ENCODE results near the gene KRTAP5-8. TPM values are rescaled to one million over a fixed set of nuclear protein-coding genes. Genes with fewer than 3 reads are reported as not detected.

Gene KRTAP5-8
- total RNA-seq, 1 donor = 0.36 TPM

DNA sequence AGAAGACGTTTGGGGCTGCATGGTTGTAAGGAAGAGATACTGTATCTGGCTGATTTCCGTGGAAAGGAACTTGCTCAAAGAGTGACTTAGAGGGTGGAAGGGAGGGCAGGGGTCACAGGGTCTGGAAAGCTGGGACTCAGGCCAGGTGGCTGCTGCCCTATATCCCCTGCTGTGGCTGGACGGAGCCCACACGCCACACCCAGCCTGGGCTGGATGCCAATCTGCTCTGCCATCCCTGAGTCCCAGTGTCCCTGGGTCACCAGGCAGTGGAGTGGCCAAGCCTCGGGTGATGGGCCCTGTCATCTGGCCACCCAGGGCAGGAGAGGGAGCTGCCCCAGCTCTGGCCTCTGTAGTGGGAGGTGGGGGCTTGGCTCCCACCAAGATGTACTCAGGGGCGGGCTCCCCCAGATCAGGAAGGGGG is 37.2 kb upstream of the KRTAP5-8 start:
- Histone ChIP-seq H3K4me3 (ENCODE audit: insufficient read depth, low read length) (no peak overlapping the region), H3K79me2 (ENCODE audit: insufficient read depth, low read length) (no peaks in the 10 kb centered on the region), H3K36me3 (ENCODE audit: insufficient read depth, low read length) (peaks cover 24% of the 10 kb centered on the region), H3K27me3 (ENCODE audit: insufficient read depth, low read length) (no peaks in the 10 kb centered on the region), H3K9me3 (ENCODE audit: low read depth, low read length) (no peaks in the 10 kb centered on the region), H2AFZ (ENCODE audit: low read length) (no peak overlapping the region), H3K27ac (ENCODE audit: low read depth, low read length) (no peak overlapping the region), H3K4me2 (ENCODE audit: insufficient read depth, low read length) (no peak overlapping the region), H3K4me1 (ENCODE audit: insufficient read depth, low read length) (no peaks in the 10 kb centered on the region), H4K20me1 (ENCODE audit: insufficient read depth, low read length) (no peaks in the 10 kb centered on the region)
- TF ChIP-seq, protein P1, sequence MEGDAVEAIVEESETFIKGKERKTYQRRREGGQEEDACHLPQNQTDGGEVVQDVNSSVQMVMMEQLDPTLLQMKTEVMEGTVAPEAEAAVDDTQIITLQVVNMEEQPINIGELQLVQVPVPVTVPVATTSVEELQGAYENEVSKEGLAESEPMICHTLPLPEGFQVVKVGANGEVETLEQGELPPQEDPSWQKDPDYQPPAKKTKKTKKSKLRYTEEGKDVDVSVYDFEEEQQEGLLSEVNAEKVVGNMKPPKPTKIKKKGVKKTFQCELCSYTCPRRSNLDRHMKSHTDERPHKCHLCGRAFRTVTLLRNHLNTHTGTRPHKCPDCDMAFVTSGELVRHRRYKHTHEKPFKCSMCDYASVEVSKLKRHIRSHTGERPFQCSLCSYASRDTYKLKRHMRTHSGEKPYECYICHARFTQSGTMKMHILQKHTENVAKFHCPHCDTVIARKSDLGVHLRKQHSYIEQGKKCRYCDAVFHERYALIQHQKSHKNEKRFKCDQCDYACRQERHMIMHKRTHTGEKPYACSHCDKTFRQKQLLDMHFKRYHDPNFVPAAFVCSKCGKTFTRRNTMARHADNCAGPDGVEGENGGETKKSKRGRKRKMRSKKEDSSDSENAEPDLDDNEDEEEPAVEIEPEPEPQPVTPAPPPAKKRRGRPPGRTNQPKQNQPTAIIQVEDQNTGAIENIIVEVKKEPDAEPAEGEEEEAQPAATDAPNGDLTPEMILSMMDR (IDR thresholded peaks at IDR 0.05; ENCODE audit: extremely low read depth, low read depth, low read length) = no peak
- DNase-seq (ENCODE audit: insufficient read length, low spot score, missing footprints) = no peak

DNA sequence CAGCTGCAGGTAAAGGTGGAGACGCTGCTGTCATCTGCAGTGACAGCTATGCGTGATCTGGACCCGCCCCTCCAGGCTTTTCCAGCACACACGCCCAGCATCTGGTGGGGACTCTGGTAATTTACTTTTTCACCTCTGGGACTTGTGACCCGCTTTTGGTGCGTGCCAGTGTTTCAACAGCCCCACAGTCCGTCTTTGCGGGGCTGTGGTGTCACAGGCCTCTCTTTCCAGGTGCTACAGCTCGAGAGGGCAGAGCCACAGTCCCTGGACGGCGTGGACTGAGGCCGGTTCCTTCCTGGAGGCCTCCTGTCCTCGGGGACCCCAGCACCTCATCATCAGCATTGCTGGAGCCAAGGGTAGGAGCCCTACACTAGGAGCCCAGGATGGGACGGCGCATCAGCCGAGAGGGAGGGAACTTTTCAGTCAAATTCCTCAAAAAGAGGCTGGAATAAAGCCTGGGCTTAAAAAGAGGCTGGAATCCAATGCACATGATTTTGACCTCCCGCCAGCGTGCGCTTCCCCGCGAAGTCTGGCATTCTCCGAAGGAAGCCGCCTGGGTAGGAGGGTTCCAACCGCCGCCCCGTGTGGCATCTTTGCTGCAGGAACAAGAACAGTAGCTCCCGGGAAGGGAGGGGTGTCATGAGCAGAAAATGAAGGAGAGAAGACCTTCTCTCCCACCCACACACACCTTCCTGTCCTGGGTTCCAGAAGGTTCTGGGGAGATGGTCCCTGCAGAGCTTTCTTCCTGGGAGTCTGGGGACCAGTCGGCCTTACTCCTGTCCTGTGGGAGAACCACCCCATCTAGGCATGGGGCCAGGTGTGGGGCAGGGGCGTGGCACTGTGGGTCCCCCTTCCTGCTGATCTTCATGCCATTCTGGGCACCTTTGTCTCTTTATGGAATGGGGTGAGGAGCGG is 36.5 kb upstream of the KRTAP5-8 start:
- Histone ChIP-seq H4K20me1 (ENCODE audit: insufficient read depth, low read length) (no peaks in the 10 kb centered on the region), H3K27me3 (ENCODE audit: insufficient read depth, low read length) (no peaks in the 10 kb centered on the region), H3K4me3 (ENCODE audit: insufficient read depth, low read length) (no peak overlapping the region), H3K27ac (ENCODE audit: low read depth, low read length) (no peak overlapping the region), H3K79me2 (ENCODE audit: insufficient read depth, low read length) (no peaks in the 10 kb centered on the region), H3K4me2 (ENCODE audit: insufficient read depth, low read length) (no peak overlapping the region), H3K9me3 (ENCODE audit: low read depth, low read length) (no peaks in the 10 kb centered on the region), H2AFZ (ENCODE audit: low read length) (no peak overlapping the region), H3K36me3 (ENCODE audit: insufficient read depth, low read length) (peaks cover 24% of the 10 kb centered on the region), H3K4me1 (ENCODE audit: insufficient read depth, low read length) (no peaks in the 10 kb centered on the region)
- TF ChIP-seq, protein P1 (IDR thresholded peaks at IDR 0.05; ENCODE audit: extremely low read depth, low read depth, low read length) = no peak
- DNase-seq (ENCODE audit: insufficient read length, low spot score, missing footprints) = no peak

DNA sequence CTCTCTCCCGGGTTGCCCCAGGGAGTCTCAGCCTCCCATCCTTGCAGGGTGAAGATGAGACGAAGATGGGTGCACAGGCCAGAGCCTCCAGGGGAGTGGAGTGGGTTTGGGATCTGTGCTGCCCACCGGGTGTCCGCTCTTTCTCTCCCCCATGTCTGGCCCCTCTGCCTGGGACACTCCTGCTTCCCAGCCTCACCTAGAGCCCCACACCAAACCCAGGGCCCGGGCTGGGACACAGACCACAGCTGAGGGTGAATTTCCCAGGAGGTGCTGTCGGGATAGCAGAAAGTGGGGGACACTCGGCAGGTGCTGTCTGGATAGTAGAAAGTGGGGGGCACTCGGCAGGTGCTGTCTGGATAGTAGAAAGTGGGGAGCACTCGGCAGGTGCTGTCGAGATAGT is 35.8 kb upstream of the KRTAP5-8 start:
- DNase-seq (ENCODE audit: insufficient read length, low spot score, missing footprints) = no peak
- Histone ChIP-seq H3K9me3 (ENCODE audit: low read depth, low read length) (no peaks in the 10 kb centered on the region), H3K27me3 (ENCODE audit: insufficient read depth, low read length) (no peaks in the 10 kb centered on the region), H2AFZ (ENCODE audit: low read length) (no peak overlapping the region), H3K36me3 (ENCODE audit: insufficient read depth, low read length) (peaks cover 24% of the 10 kb centered on the region), H3K27ac (ENCODE audit: low read depth, low read length) (no peak overlapping the region), H4K20me1 (ENCODE audit: insufficient read depth, low read length) (no peaks in the 10 kb centered on the region), H3K4me1 (ENCODE audit: insufficient read depth, low read length) (no peaks in the 10 kb centered on the region), H3K4me2 (ENCODE audit: insufficient read depth, low read length) (no peak overlapping the region), H3K4me3 (ENCODE audit: insufficient read depth, low read length) (no peak overlapping the region), H3K79me2 (ENCODE audit: insufficient read depth, low read length) (no peaks in the 10 kb centered on the region)
- TF ChIP-seq, protein P1 (IDR thresholded peaks at IDR 0.05; ENCODE audit: extremely low read depth, low read depth, low read length) = no peak

DNA sequence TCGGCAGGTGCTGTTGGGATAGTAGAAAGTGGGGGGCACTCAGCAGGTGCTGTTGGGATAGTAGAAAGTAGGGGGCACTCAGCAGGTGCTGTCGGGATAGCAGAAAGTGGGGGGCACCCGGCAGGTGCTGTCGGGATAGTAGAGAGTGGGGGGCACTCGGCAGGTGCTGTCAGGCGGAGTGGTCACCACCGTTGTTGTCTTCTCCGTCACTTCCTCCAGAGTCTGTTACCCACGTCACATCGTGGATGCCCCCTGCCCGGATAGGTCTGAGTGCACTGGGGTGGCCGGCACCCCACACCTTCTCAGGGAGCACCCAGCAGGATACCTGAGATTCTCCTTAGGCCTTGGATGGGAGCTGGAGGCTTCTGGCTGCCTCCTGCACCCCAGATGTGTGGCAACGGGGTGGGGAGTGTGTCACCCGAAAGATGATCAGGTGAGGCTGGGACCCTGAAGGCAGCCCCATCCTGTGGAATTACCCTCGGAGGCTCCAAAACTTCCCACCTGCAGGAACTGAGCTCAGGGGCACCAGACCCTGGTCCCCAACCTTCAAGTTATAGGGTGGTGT is 34.9 kb upstream of the KRTAP5-8 start:
- Histone ChIP-seq H3K27me3 (ENCODE audit: insufficient read depth, low read length) (no peaks in the 10 kb centered on the region), H3K4me1 (ENCODE audit: insufficient read depth, low read length) (no peaks in the 10 kb centered on the region), H2AFZ (ENCODE audit: low read length) (no peak overlapping the region), H3K9me3 (ENCODE audit: low read depth, low read length) (no peaks in the 10 kb centered on the region), H3K4me3 (ENCODE audit: insufficient read depth, low read length) (no peak overlapping the region), H4K20me1 (ENCODE audit: insufficient read depth, low read length) (no peaks in the 10 kb centered on the region), H3K4me2 (ENCODE audit: insufficient read depth, low read length) (no peak overlapping the region), H3K36me3 (ENCODE audit: insufficient read depth, low read length) (peaks cover 18% of the 10 kb centered on the region), H3K79me2 (ENCODE audit: insufficient read depth, low read length) (no peaks in the 10 kb centered on the region), H3K27ac (ENCODE audit: low read depth, low read length) (no peak overlapping the region)
- TF ChIP-seq, protein P1 (IDR thresholded peaks at IDR 0.05; ENCODE audit: extremely low read depth, low read depth, low read length) = no peak
- no peak for DNase-seq (ENCODE audit: insufficient read length, low spot score, missing footprints)

All from osteoblast (primary cell).